Left renal pelvis (tissue), 4 donors: ENCODE measurements around the gene COLGALT1. TPM values are rescaled to one million over a fixed set of nuclear protein-coding genes. Genes with fewer than 3 reads are reported as not detected.

Experiments
- DNase-seq, 4 donors: peaks; one replicate each; pipeline ENCODE4 v3.0.0-alpha.2; 2013; ENCODE audit warnings: low read depth in 4 of 4, low spot score in 3 of 4
- polyA plus RNA-seq, 4 donors: library from polyadenylated mRNA; unstranded; fragments of 120-200 nt; gene quantifications; one replicate each; pipeline ENCODE4 v1.2.1, GENCODE V29; 2013; ENCODE audit not compliant: insufficient read length in 4 of 4

COLGALT1 gene
- polyA plus RNA-seq, 4 donors: 45.1 to 74.7 (median 52.8) TPM

DNA sequence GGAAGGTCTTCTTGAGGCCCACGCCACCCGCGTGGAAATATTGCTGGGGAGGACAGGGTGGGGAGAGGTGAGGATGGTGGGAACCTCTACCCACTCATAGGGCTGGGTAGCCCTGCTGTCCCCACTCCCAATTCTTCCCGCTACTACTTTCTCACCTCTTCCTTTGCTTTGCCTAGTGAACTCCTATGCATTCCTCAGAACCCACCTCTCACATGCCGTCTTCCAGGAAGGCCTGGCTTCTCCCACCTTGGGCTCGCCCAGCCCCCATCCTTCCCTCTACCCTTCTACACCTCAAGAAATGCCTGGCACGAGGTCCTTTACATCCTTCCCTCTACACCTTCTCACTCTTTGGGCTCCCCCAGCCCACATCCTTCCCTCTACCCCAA is 62.4 kb downstream of the COLGALT1 start:
- no peak for DNase-seq

DNA sequence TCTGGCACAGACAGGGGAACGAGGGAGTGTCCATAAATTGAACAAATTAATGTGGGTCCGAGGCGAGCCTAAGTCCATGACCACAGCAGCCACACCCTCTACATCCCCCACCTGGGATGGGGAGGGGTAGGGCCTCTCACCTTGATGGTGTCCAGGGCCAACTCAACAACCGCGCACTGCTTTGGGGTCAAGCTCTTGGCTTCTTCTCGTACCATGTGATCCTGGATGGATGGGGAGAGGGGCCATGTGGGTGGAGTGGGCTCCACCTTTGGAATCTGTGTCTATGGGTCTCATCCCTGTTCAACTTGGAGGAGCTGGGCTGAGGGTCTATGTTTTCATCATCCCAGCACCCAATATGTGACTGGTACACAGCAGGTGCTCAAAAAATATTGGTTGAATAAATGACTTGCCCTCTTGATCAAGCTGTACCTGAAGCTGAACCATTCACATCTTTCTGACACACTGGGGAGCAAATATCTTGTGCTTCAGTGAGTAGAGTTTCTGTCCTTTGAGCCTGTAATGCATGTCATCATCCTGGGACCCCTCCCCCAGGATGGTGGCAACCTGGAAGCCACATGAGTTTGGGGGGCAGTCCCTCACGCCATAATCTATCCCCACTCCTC is 62.9 kb downstream of the COLGALT1 start:
- DNase-seq: no peak

GRCh38 chr19:17618936-17619335 is 63.5 kb downstream of the COLGALT1 start:
- DNase-seq: no peak

DNA sequence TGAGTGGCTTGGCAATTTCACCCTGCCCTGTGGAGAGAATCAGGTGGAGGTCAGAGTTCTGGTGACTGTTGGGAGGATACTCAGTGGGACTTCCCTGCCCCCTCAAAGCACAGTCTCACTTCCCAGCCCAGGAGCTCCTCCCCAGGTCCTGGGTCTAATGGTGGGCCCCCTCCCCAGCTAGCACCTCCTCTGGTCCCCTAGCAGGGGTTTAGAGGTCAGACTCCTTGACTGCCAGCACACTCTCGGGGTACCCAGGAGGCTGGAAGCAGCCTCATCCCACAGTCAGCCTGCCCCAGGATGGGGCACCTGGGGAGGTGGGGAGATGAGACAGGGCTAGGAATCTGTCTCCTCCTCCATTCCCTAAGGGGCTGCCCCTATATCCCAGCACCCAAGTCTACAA is 65.2 kb downstream of the COLGALT1 start:
- DNase-seq: no peak

GRCh38 chr19:17623224-17623935 is 67.9 kb downstream of the COLGALT1 start:
- DNase-seq: no peak

GRCh38 chr19:17624314-17624991 is 69.0 kb downstream of the COLGALT1 start:
- DNase-seq: no peak

DNA sequence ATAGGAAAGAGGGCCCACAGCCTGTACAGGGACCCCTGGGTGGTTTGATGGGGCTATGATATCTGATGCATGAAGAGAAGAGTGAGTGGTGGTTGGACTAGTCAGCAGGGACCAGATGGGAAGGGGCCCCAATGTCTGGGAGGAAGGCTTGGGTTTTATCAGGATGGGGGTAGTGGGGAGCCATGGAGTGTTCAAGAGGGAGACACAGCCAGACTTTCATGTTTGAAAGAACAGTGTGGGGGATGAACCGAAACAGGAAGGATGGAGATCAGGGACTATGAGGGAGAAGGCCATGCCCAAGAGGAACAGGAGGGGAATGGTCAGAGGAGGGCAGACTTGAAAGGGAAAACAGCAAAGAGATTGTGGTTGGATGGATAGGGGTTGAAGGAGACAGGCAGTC is 69.6 kb downstream of the COLGALT1 start:
- no peak for DNase-seq

GRCh38 chr19:17625980-17626379 is 70.5 kb downstream of the COLGALT1 start:
- no peak for DNase-seq

- DNase-seq: no peak
These were observed 71.1 kb downstream of the COLGALT1 start for GRCh38 chr19:17626456-17627015.

DNA sequence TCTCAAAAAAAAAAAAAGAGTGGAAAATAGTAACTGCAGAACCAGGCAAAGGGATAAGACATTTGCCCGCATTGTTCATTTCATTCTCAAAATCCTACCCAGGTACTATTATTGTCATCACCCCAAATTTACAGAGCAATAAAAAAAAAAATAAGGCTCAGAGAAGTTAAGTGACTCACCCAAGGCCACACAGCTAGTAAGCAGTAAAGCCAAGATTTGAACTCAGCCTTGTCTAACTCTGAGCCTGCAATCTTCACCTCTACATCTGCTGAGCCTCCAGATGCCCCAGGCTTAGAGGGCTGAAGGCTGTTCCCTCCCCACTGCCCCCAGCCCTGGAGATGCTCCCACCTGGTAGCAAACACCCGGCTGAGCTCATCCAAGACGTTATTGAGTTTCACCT is 71.7 kb downstream of the COLGALT1 start:
- no peak for DNase-seq

- DNase-seq: no peak
These were observed 72.5 kb downstream of the COLGALT1 start for GRCh38 chr19:17627921-17628320.

DNA sequence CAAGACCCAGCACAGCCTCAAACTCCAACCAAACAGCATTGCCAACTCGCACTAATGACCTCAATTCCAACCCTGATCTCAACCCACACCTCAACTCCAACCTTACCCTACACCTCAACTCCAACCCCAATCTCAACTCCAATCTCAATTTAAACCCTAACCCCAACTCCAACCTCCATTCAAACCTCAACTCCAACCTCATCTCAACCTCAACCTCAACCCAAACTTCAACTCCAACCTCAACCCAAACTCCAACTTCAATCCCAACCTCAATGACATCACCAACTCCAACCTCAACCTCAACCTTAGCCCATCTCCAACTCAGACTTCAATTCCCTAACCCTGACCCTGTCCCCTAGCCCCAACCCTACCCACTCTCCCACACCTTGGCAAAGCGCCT is 74.3 kb downstream of the COLGALT1 start:
- no peak for DNase-seq

DNA sequence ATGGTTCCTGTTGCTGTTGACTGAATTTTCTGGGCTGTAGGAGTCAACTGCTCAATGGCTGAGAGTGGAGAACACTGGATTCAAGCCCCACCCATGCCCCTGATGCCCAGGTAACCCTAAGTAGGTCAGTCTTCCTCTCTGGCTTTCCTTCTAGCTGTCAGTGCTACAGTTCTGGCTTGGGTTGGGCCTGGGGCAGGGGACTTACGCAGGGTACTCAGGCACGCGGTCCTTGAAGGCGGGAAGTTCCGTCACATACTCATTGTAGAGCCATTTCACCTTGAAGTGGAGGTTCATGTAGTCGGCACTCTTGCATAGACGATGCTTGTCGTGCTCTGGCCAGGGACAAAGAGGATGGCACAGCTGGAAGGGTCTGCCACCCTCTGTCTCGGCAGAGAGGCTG is 77.1 kb downstream of the COLGALT1 start:
- no peak for DNase-seq

Other genes with a start within 250 kb of the COLGALT1 start
- 10 to 100 TPM; 33.6 to 61.0 (median 48.6) TPM for gene MRPL34, start 249.8 kb upstream of the COLGALT1 start, polyA plus RNA-seq
- 10 to 100 TPM; 30.1 to 43.6 (median 36.5) TPM for gene DDA1, start 246.1 kb upstream of the COLGALT1 start, polyA plus RNA-seq
- gene ANO8, start 220.8 kb upstream of the COLGALT1 start, polyA plus RNA-seq: 10 to 100 TPM in 3 of 4 donors, 1 to 10 TPM in 1; 7.5 to 19.8 (median 13.6) TPM
- gene GTPBP3, start 218.1 kb upstream of the COLGALT1 start, polyA plus RNA-seq: 10 to 100 TPM; 12.2 to 32.5 (median 19.4) TPM
- gene PLVAP, start 178.3 kb upstream of the COLGALT1 start, polyA plus RNA-seq: 100 to 1,000 TPM in 3 of 4 donors, 10 to 100 TPM in 1; 75.0 to 188 (median 171) TPM
- 1 to 10 TPM in 3 of 4 donors, under 1 TPM in 1; 0.57 to 5.4 (median 1.5) TPM for gene CCDC194, start 161.5 kb upstream of the COLGALT1 start, polyA plus RNA-seq
- gene BST2, start 150.0 kb upstream of the COLGALT1 start, polyA plus RNA-seq: 100 to 1,000 TPM in 3 of 4 donors, 10 to 100 TPM in 1; 58.8 to 143 (median 105) TPM
- gene MVB12A, start 135.6 kb upstream of the COLGALT1 start, polyA plus RNA-seq: 10 to 100 TPM; 45.3 to 88.9 (median 51.3) TPM
- gene TMEM221, start 107.0 kb upstream of the COLGALT1 start, polyA plus RNA-seq: 1 to 10 TPM; 2.0 to 5.9 (median 3.2) TPM
- gene NXNL1, start 94.7 kb upstream of the COLGALT1 start, polyA plus RNA-seq: under 1 TPM in 2 of 4 donors, not detected in 2; 0.26 to 0.43 TPM
- 10 to 100 TPM; 11.0 to 22.6 (median 14.5) TPM for gene SLC27A1, start 85.1 kb upstream of the COLGALT1 start, polyA plus RNA-seq
- 10 to 100 TPM; 53.5 to 84.6 (median 58.2) TPM for gene PGLS, start 44.0 kb upstream of the COLGALT1 start, polyA plus RNA-seq
- gene UNC13A, start 132.7 kb downstream of the COLGALT1 start, polyA plus RNA-seq: 1 to 10 TPM in 1 of 4 donors, under 1 TPM in 3; 0.10 to 1.2 (median 0.16) TPM
- gene MAP1S, start 163.8 kb downstream of the COLGALT1 start, polyA plus RNA-seq: 10 to 100 TPM; 34.3 to 41.7 (median 37.8) TPM
- gene FCHO1, start 195.8 kb downstream of the COLGALT1 start, polyA plus RNA-seq: 1 to 10 TPM; 2.0 to 3.2 (median 2.4) TPM
- gene B3GNT3, start 239.5 kb downstream of the COLGALT1 start, polyA plus RNA-seq: 10 to 100 TPM in 1 of 4 donors, 1 to 10 TPM in 2, under 1 TPM in 1; 0.15 to 13.6 (median 6.3) TPM